GM19452 (cell line): ENCODE results near the gene DSPP.

Source experiments
- ATAC-seq: cut with Tn5 transposase; IDR thresholded peaks from one replicate; pipeline ENCODE4 v1.9.1; 2021; ENCODE audit not compliant: unreplicated experiment

DSPP gene

GRCh38 chr4:87624698-87625097 is 16.4 kb downstream of the DSPP start:
- no peak for ATAC-seq

GRCh38 chr4:87631668-87632067 is 23.3 kb downstream of the DSPP start:
- ATAC-seq = no peak

- ATAC-seq = no peak
These were observed 24.1 kb downstream of the DSPP start for GRCh38 chr4:87632469-87632868.

- no peak for ATAC-seq
These were observed 24.9 kb downstream of the DSPP start for GRCh38 chr4:87633243-87633642.

GRCh38 chr4:87644286-87644685 is 36.0 kb downstream of the DSPP start:
- no peak for ATAC-seq

GRCh38 chr4:87649980-87650379 is 41.7 kb downstream of the DSPP start, which contains the start of gene DMP1:
Gene DMP1, plus strand, starts transcription at chr4:87650280. Its CDS starts 6,213 bp downstream, at chr4:87656493.
- no peak for ATAC-seq

- ATAC-seq = no peak
These were observed 42.6 kb downstream of the DSPP start for GRCh38 chr4:87650938-87651337.

GRCh38 chr4:87651941-87652340 is 43.6 kb downstream of the DSPP start:
- ATAC-seq = no peak

GRCh38 chr4:87654487-87655044 is 46.2 kb downstream of the DSPP start:
- no peak for ATAC-seq

- no peak for ATAC-seq
These were observed 49.2 kb downstream of the DSPP start for GRCh38 chr4:87657525-87657924.

GRCh38 chr4:87659247-87659931 is 51.1 kb downstream of the DSPP start:
- ATAC-seq = no peak

GRCh38 chr4:87662871-87663270 is 54.5 kb downstream of the DSPP start:
- ATAC-seq = no peak
